NB4 (cell line): Measurements from ENCODE around the gene SELENOV.

ENCODE experiments used
- DNase-seq: peaks from one replicate; pipeline ENCODE4 v3.0.0; 2010; ENCODE audit warnings: low read depth
- H3K4me3 ChIP-seq: one replicate; pipeline ENCODE4 v1.5.1; 2011; ENCODE audit warnings: mild to moderate bottlenecking, low read depth, low read length, moderate library complexity
- CTCF ChIP-seq: IDR thresholded peaks from one replicate; pipeline ENCODE4 v1.5.1; 2012; ENCODE audit warnings: low read depth, low read length
- MAX ChIP-seq: IDR thresholded peaks from 2 replicates; pipeline ENCODE4 v1.6.1; 2011; ENCODE audit warnings: low read depth, low read length
- MYC ChIP-seq: IDR thresholded peaks from 2 replicates; pipeline ENCODE4 v1.6.1; 2011; ENCODE audit warnings: low read depth, low read length
- POLR2A ChIP-seq: IDR thresholded peaks from 2 replicates; pipeline ENCODE4 v1.6.1; 2011; ENCODE audit warnings: mild to moderate bottlenecking; ENCODE audit not compliant: insufficient read length; ENCODE audit errors: extremely low read depth

SELENOV gene

GRCh38 chr19:39479916-39480315 is 35.0 kb upstream of the SELENOV start:
- no peak for DNase-seq
- H3K4me3 ChIP-seq = no peak overlapping the region
- TF ChIP-seq MYC (no peak), POLR2A (no peak), MAX (no peak), CTCF (no peak)

- peak; percentile 94 for DNase-seq
- no peak for TF ChIP-seq CTCF
- peak; percentile 73 for TF ChIP-seq MAX
- peak; percentile 62; the same call in 1 of the 2 replicates for TF ChIP-seq MYC
- peak; percentile 68 for TF ChIP-seq POLR2A
- H3K4me3 ChIP-seq = peak within 1 kb of the TSS; percentile 89
Observed at GRCh38 chr19:39480337-39481228, 34.4 kb upstream of the SELENOV start, which contains the start of gene TIMM50. Gene TIMM50, plus strand, starts transcription at chr19:39480838. Its CDS starts 16 bp downstream, at chr19:39480854.

GRCh38 chr19:39481229-39481545 is 33.8 kb upstream of the SELENOV start:
- H3K4me3 ChIP-seq = peak overlapping the region; percentile 89
- DNase-seq = peak; percentile 23
- TF ChIP-seq MYC (no peak), CTCF (no peak), POLR2A (no peak), MAX (no peak)

GRCh38 chr19:39481676-39482075 is 33.3 kb upstream of the SELENOV start:
- TF ChIP-seq CTCF (no peak), POLR2A (no peak), MYC (no peak), MAX (no peak)
- no peak for DNase-seq
- H3K4me3 ChIP-seq = peak overlapping the region; percentile 89

- H3K4me3 ChIP-seq = no peak overlapping the region
- TF ChIP-seq MYC = no peak
- no peak for TF ChIP-seq CTCF
- TF ChIP-seq MAX = no peak
- no peak for TF ChIP-seq POLR2A
- DNase-seq = no peak
Observed at GRCh38 chr19:39483141-39483540, 31.8 kb upstream of the SELENOV start.
